IMR-90 (cell line): ENCODE measurements around the gene OSBPL2. TPM values are rescaled to one million over a fixed set of nuclear protein-coding genes. Genes with fewer than 3 reads are reported as not detected.

Experiments used
- ATAC-seq: fragments of 200-7000 bp; cut with Tn5 transposase; 2 replicates; pipeline ENCODE4 v1.9.1; 2020; ENCODE audit warnings: low read depth, mild to moderate bottlenecking, moderate library complexity
- BruUV-seq: library from RNA; stranded (reverse); fragments of 400-500 nt; replicated peaks from 2 replicates; lab custom pipeline; 2021; lab: Mats Ljungman, UMichigan
- CTCF ChIA-PET: fragments of 300-600 bp; formaldehyde crosslinking; extraction: SDS; loops from one replicate; lab custom pipeline; 2021; ENCODE audit warnings: antibody characterized with exemption; lab: Yijun Ruan, JAX
- POLR2A ChIA-PET: fragments of 300-600 bp; sonication (Branson Sonifier 250); formaldehyde crosslinking; loops from one replicate; lab custom pipeline; 2022; ENCODE audit warnings: antibody characterized with exemption; ENCODE audit not compliant: unreplicated experiment; lab: Charles Lee
- DNase-seq: peaks from one replicate; pipeline ENCODE4 v3.0.0; 2013
- H2AFZ ChIP-seq: replicated peaks from 2 replicates; pipeline ENCODE3; 2013; ENCODE audit warnings: low read length, mild to moderate bottlenecking; ENCODE audit not compliant: poor library complexity
- H2AK5ac ChIP-seq: 2 replicates; pipeline ENCODE4 v1.6.1; 2013; ENCODE audit warnings: low read depth, low read length, inconsistent platforms
- H2AK9ac ChIP-seq: replicated peaks from 2 replicates; pipeline ENCODE3; 2013; ENCODE audit warnings: mild to moderate bottlenecking, low read depth, low read length, moderate library complexity; ENCODE audit not compliant: poor library complexity
- H2BK120ac ChIP-seq: 2 replicates; pipeline ENCODE4 v1.6.1; 2013; ENCODE audit warnings: low read depth, low read length, inconsistent platforms
- H2BK15ac ChIP-seq: 3 replicates; pipeline ENCODE4 v1.6.1; 2013; ENCODE audit warnings: low read depth, low read length, inconsistent platforms
- H2BK20ac ChIP-seq: 2 replicates; pipeline ENCODE4 v1.6.1; 2013; ENCODE audit warnings: low read depth, mild to moderate bottlenecking, inconsistent platforms, low read length, moderate library complexity
- H2BK5ac ChIP-seq: 2 replicates; pipeline ENCODE4 v1.6.1; 2013; ENCODE audit warnings: mild to moderate bottlenecking, low read depth, low read length, inconsistent platforms; ENCODE audit not compliant: poor library complexity, severe bottlenecking
- H3K14ac ChIP-seq: replicated peaks from 2 replicates; pipeline ENCODE4 v1.6.1; 2013; ENCODE audit warnings: low read depth, low read length, inconsistent platforms
- H3K18ac ChIP-seq: 2 replicates; pipeline ENCODE4 v1.6.1; 2013; ENCODE audit warnings: low read depth, low read length, control low read depth
- H3K23ac ChIP-seq: 2 replicates; pipeline ENCODE4 v1.6.1; 2013; ENCODE audit warnings: low read depth, low read length, inconsistent platforms
- H3K27ac ChIP-seq: 2 replicates; pipeline ENCODE4 v1.5.1; 2013; ENCODE audit warnings: mild to moderate bottlenecking, control low read depth, low read length; ENCODE audit not compliant: insufficient read depth
- H3K27me3 ChIP-seq: 2 replicates; pipeline ENCODE4 v1.6.1; 2013; ENCODE audit warnings: low read length; ENCODE audit not compliant: control insufficient read depth, insufficient read depth
- H3K36me3 ChIP-seq: 2 replicates; pipeline ENCODE4 v1.6.1; 2013; ENCODE audit warnings: low read length, mixed read lengths; ENCODE audit not compliant: control insufficient read depth, insufficient read depth
- H3K4ac ChIP-seq: 2 replicates; pipeline ENCODE4 v1.6.1; 2013; ENCODE audit warnings: low read depth, low read length, inconsistent platforms
- H3K4me1 ChIP-seq: 2 replicates; pipeline ENCODE4 v1.6.1; 2013; ENCODE audit warnings: low read length, mixed read lengths; ENCODE audit not compliant: control insufficient read depth, insufficient read depth
- H3K4me2 ChIP-seq: 2 replicates; pipeline ENCODE4 v1.6.1; 2013; ENCODE audit warnings: low read depth, mild to moderate bottlenecking, control low read depth, low read length, moderate library complexity
- H3K4me3 ChIP-seq: 2 replicates; pipeline ENCODE4 v1.5.1; 2013; ENCODE audit warnings: low read depth, mild to moderate bottlenecking, control low read depth, low read length, moderate library complexity; ENCODE audit not compliant: insufficient read depth
- H3K56ac ChIP-seq: 2 replicates; pipeline ENCODE4 v1.6.1; 2013; ENCODE audit warnings: low read length, inconsistent platforms; ENCODE audit not compliant: insufficient read depth; ENCODE audit errors: extremely low read depth
- H3K79me1 ChIP-seq, 2 experiments: 2 replicates each; pipeline ENCODE4 v1.6.1; 2013; ENCODE audit warnings: low read length in 2 of 2, inconsistent platforms in 1 of 2, low read depth in 1 of 2
- H3K9ac ChIP-seq: 2 replicates; pipeline ENCODE4 v1.6.1; 2013; ENCODE audit warnings: low read depth, low read length, control low read depth
- H3K9me1 ChIP-seq: 2 replicates; pipeline ENCODE4 v1.6.1; 2013; ENCODE audit warnings: low read length, inconsistent platforms; ENCODE audit not compliant: insufficient read depth
- H3K9me3 ChIP-seq: 2 replicates; pipeline ENCODE4 v1.6.1; 2013; ENCODE audit warnings: low read length; ENCODE audit not compliant: control insufficient read depth, insufficient read depth
- H4K20me1 ChIP-seq: 2 replicates; pipeline ENCODE4 v1.6.1; 2013; ENCODE audit warnings: low read length, inconsistent platforms; ENCODE audit not compliant: insufficient read depth
- H4K5ac ChIP-seq: 2 replicates; pipeline ENCODE4 v1.6.1; 2013; ENCODE audit warnings: mild to moderate bottlenecking, low read depth, low read length, control low read depth
- H4K8ac ChIP-seq, 2 experiments: 2 replicates each; pipeline ENCODE4 v1.6.1; 2013; ENCODE audit warnings: low read depth in 2 of 2, low read length in 2 of 2, control low read depth in 1 of 2, inconsistent platforms in 1 of 2
- H4K91ac ChIP-seq: 2 replicates; pipeline ENCODE4 v1.6.1; 2013; ENCODE audit warnings: low read depth, low read length, inconsistent platforms; ENCODE audit not compliant: insufficient read depth
- MAZ ChIP-seq: IDR thresholded peaks from 2 replicates; pipeline ENCODE4 v1.6.1; 2012; ENCODE audit warnings: low read depth, mild to moderate bottlenecking, low read length, improper control_type of control experiment, moderate library complexity, borderline replicate concordance
- RAD21 ChIP-seq: IDR thresholded peaks from 2 replicates; pipeline ENCODE4 v1.6.1; 2012; ENCODE audit warnings: low read length, improper control_type of control experiment
- SMC3 ChIP-seq: fragments of 150-350 bp; IDR thresholded peaks from 2 replicates; pipeline ENCODE4 v1.6.1; 2016; ENCODE audit warnings: low read depth, mild to moderate bottlenecking, antibody characterized with exemption, low read length, moderate library complexity
- WGBS, 2 experiments: methylation state at CpG; one replicate each; pipeline versions ENCODE4 v1.1.5 to v1.1.7; 2013; ENCODE audit warnings: missing lambda C conversion rate in 2 of 2; ENCODE audit not compliant: insufficient read length in 1 of 2; ENCODE audit errors: extremely low coverage in 2 of 2; 5-methylcytosine and 5-hydroxymethylcytosine counted together
- dilution Hi-C: fragments of 300-500 bp; cut with HindIII; formaldehyde crosslinking; loops from one replicate; pipeline ENCODE4 v1.14.3; 2018; ENCODE audit warnings: low sequenced_read_pairs; ENCODE audit not compliant: unreplicated experiment
- in situ Hi-C: fragments of 300-500 bp; cut with MboI; formaldehyde crosslinking; loops from 3 replicates; pipeline ENCODE4 v1.14.3; 2019; ENCODE audit warnings: low sequenced_read_pairs, inconsistent platforms, mixed read lengths
- intact Hi-C: fragments of 100-400 bp; cut with micrococcal nuclease; formaldehyde crosslinking; loops from 2 replicates; pipeline ENCODE4 v1.10.0; 2022
- polyA plus RNA-seq, 3 experiments: library from polyadenylated mRNA; depleted of rRNA; stranded (reverse); fragments of >200 nt; gene quantifications; 2 replicates each; pipeline ENCODE4 v1.2.3, GENCODE V29; 2012; ENCODE audit warnings: low replicate concordance in 1 of 3
- total RNA-seq: library from RNA; depleted of rRNA; stranded (reverse); fragments of >200 nt; gene quantifications from 2 replicates; pipeline ENCODE4 v1.2.3, GENCODE V29; 2012
- TF ChIP-seq, protein P1 (sequence below): conservative IDR thresholded peaks from 2 replicates; pipeline ENCODE4 v1.5.1; 2012; ENCODE audit warnings: mild to moderate bottlenecking, low read depth, low read length, improper control_type of control experiment
- TF ChIP-seq, protein P2 (sequence below): fragments of 150-350 bp; IDR thresholded peaks from 2 replicates; pipeline ENCODE4 v1.6.1; 2016; ENCODE audit warnings: low read depth, mild to moderate bottlenecking, low read length, moderate library complexity, borderline replicate concordance

OSBPL2 gene
- total and polyA plus RNA-seq, 2 of the 4 experiments (the other 2 are of a cell fraction) = 19.3 to 27.6 TPM

DNA sequence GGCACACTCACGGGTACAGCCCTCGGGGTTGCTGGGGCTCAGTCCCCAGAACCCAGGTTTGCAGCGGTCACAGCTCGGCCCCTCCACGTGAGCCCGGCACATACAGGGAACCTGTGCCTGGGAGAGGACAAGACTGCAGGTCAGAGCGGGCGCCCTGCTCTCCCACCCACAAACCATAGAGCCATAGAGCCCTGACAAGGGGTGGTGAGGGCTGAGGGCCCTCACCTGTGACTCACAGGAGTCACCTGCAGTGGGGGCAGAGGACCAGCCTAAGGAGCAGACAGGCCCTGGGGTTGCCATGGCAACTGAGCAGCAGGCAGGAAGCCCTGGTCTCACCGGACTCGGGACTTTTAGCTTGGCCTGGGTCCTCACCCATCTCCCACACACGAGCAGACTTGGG is 98.0 kb downstream of the OSBPL2 start:
- H3K4ac ChIP-seq = no peak overlapping the region
- no peak for ATAC-seq
- no peak overlapping the region for H3K4me3 ChIP-seq
- intact Hi-C loops (no loop called here), dilution Hi-C loops (no loop called here), in situ Hi-C loops (no loop called here)
- H3K4me1 ChIP-seq = no peaks in the 10 kb centered on the region
- H3K14ac ChIP-seq = no peak overlapping the region
- no peaks in the 10 kb centered on the region for H3K79me1 ChIP-seq
- H2BK5ac ChIP-seq = no peak overlapping the region
- H3K27me3 ChIP-seq = no peaks in the 10 kb centered on the region
- H3K27ac ChIP-seq = no peak overlapping the region
- H3K4me2 ChIP-seq = no peak overlapping the region
- DNase-seq = no peak
- H3K23ac ChIP-seq = no peak overlapping the region
- H2AFZ ChIP-seq = no peak overlapping the region
- no peak overlapping the region for H2AK9ac ChIP-seq
- no peak overlapping the region for H2BK20ac ChIP-seq
- no peak overlapping the region for H2AK5ac ChIP-seq
- ChIA-PET POLR2A (no interaction called here), CTCF (no interaction called here)
- peaks cover 27% of the 10 kb centered on the region; the same call in 1 of the 2 replicates for H3K36me3 ChIP-seq
- H4K91ac ChIP-seq = no peak overlapping the region
- no peak overlapping the region for H4K8ac ChIP-seq
- no peak overlapping the region for H2BK15ac ChIP-seq
- no peak overlapping the region for H4K5ac ChIP-seq
- peaks cover 1% of the 10 kb centered on the region for H3K9me3 ChIP-seq
- no peak overlapping the region for H3K56ac ChIP-seq
- H3K9ac ChIP-seq = no peak overlapping the region
- no peak overlapping the region for H3K18ac ChIP-seq
- no peak for TF ChIP-seq RAD21
- TF ChIP-seq MAZ = no peak
- TF ChIP-seq, protein P1, sequence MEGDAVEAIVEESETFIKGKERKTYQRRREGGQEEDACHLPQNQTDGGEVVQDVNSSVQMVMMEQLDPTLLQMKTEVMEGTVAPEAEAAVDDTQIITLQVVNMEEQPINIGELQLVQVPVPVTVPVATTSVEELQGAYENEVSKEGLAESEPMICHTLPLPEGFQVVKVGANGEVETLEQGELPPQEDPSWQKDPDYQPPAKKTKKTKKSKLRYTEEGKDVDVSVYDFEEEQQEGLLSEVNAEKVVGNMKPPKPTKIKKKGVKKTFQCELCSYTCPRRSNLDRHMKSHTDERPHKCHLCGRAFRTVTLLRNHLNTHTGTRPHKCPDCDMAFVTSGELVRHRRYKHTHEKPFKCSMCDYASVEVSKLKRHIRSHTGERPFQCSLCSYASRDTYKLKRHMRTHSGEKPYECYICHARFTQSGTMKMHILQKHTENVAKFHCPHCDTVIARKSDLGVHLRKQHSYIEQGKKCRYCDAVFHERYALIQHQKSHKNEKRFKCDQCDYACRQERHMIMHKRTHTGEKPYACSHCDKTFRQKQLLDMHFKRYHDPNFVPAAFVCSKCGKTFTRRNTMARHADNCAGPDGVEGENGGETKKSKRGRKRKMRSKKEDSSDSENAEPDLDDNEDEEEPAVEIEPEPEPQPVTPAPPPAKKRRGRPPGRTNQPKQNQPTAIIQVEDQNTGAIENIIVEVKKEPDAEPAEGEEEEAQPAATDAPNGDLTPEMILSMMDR = no peak
- no peak for TF ChIP-seq SMC3
- TF ChIP-seq, protein P2, sequence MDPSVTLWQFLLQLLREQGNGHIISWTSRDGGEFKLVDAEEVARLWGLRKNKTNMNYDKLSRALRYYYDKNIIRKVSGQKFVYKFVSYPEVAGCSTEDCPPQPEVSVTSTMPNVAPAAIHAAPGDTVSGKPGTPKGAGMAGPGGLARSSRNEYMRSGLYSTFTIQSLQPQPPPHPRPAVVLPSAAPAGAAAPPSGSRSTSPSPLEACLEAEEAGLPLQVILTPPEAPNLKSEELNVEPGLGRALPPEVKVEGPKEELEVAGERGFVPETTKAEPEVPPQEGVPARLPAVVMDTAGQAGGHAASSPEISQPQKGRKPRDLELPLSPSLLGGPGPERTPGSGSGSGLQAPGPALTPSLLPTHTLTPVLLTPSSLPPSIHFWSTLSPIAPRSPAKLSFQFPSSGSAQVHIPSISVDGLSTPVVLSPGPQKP = no peak
- BruUV-seq = no TSS peak
- no peaks in the 10 kb centered on the region; the same call in 1 of the 2 replicates for H4K20me1 ChIP-seq
- H3K9me1 ChIP-seq = no peaks in the 10 kb centered on the region
- no CpG with 5 or more reads among the region's 11 CpGs for WGBS, 2 experiments
- H2BK120ac ChIP-seq = no peak overlapping the region
